Fibroblast of lung (primary cell): ENCODE results near the gene GALNT17. TPM values are rescaled to one million over a fixed set of nuclear protein-coding genes. Genes with fewer than 3 reads are reported as not detected.

ENCODE experiments used
- DNase-seq, 2 donors: peaks; one replicate each; pipeline versions ENCODE4 v3.0.0 to v3.0.0-alpha.2; 2010; ENCODE audit warnings: low read depth in 2 of 2
- H2AFZ ChIP-seq: 2 replicates; pipeline ENCODE4 v1.5.1; 2012; ENCODE audit warnings: low read length, control low read depth, inconsistent platforms
- H3K27ac ChIP-seq: 2 replicates; pipeline ENCODE4 v1.5.1; 2011; ENCODE audit warnings: low read length, control low read depth; ENCODE audit not compliant: insufficient read depth
- H3K27me3 ChIP-seq: 2 replicates; pipeline ENCODE4 v1.5.1; 2011; ENCODE audit warnings: mild to moderate bottlenecking, low read length; ENCODE audit not compliant: control insufficient read depth, insufficient read depth
- H3K36me3 ChIP-seq: 2 replicates; pipeline ENCODE4 v1.5.1; 2011; ENCODE audit warnings: low read length; ENCODE audit not compliant: control insufficient read depth, insufficient read depth
- H3K4me1 ChIP-seq: 2 replicates; pipeline ENCODE4 v1.5.1; 2011; ENCODE audit warnings: low read length; ENCODE audit not compliant: control insufficient read depth, insufficient read depth; ENCODE audit errors: extremely low read depth
- H3K4me2 ChIP-seq: 2 replicates; pipeline ENCODE4 v1.5.1; 2011; ENCODE audit warnings: low read length, control low read depth; ENCODE audit not compliant: insufficient read depth; ENCODE audit errors: extremely low read depth
- H3K4me3 ChIP-seq, 4 experiments: fragments of 200-600 bp in 1 of 4; sonication (generic) in 1 of 4; replicated peaks in 1 of 4; 2 replicates each; pipeline ENCODE4 v1.5.1; 2011 to 2016; ENCODE audit warnings: low read length in 4 of 4, low read depth in 3 of 4, mild to moderate bottlenecking in 3 of 4, control low read depth in 2 of 4, inconsistent platforms in 1 of 4, mixed read lengths in 1 of 4; ENCODE audit not compliant: insufficient read depth in 1 of 4; ENCODE audit errors: control extremely low read depth in 1 of 4
- H3K79me2 ChIP-seq: 2 replicates; pipeline ENCODE4 v1.5.1; 2012; ENCODE audit warnings: mild to moderate bottlenecking, low read length, inconsistent platforms; ENCODE audit not compliant: control insufficient read depth, insufficient read depth
- H3K9ac ChIP-seq: 2 replicates; pipeline ENCODE4 v1.5.1; 2011; ENCODE audit warnings: mild to moderate bottlenecking, low read length, control low read depth; ENCODE audit not compliant: insufficient read depth
- H3K9me3 ChIP-seq: 2 replicates; pipeline ENCODE4 v1.5.1; 2012; ENCODE audit warnings: low read depth, low read length; ENCODE audit not compliant: control insufficient read depth, insufficient read depth
- H4K20me1 ChIP-seq: 2 replicates; pipeline ENCODE4 v1.5.1; 2011; ENCODE audit warnings: low read length; ENCODE audit not compliant: control insufficient read depth, insufficient read depth; ENCODE audit errors: extremely low read depth
- EZH2 ChIP-seq: IDR thresholded peaks from 2 replicates; pipeline ENCODE4 v1.5.1; 2012; ENCODE audit warnings: low read length, control low read depth, mild to moderate bottlenecking; ENCODE audit errors: missing control alignments
- polyA plus RNA-seq, 2 donors: library from polyadenylated mRNA; depleted of rRNA in 1 of 2; stranded (reverse) in 1 of 2; unstranded in 1 of 2; fragments of >200 nt; gene quantifications; 2 replicates each; pipeline ENCODE4 v1.2.1, GENCODE V29; 2011 to 2012; ENCODE audit warnings: missing spikeins in 1 of 2
- total RNA-seq: library from RNA; depleted of rRNA; stranded (reverse); fragments of >200 nt; gene quantifications from 2 replicates; pipeline ENCODE4 v1.2.1, GENCODE V29; 2014
- TF ChIP-seq, protein P1 (sequence below), 2 donors: IDR thresholded peaks in 1 of 2; conservative IDR thresholded peaks in 1 of 2; 1 replicate in 1 of 2; 2 replicates in 1 of 2; pipeline ENCODE4 v1.5.1; 2011 to 2012; ENCODE audit warnings: low read length in 2 of 2, control low read depth in 1 of 2, inconsistent platforms in 1 of 2, low read depth in 1 of 2, mild to moderate bottlenecking in 1 of 2

Gene GALNT17
- total and polyA plus RNA-seq, 2 donors (not counting 1 experiment from before 2014, with no cell fraction given): under 0.01 TPM; not detected in 1

DNA sequence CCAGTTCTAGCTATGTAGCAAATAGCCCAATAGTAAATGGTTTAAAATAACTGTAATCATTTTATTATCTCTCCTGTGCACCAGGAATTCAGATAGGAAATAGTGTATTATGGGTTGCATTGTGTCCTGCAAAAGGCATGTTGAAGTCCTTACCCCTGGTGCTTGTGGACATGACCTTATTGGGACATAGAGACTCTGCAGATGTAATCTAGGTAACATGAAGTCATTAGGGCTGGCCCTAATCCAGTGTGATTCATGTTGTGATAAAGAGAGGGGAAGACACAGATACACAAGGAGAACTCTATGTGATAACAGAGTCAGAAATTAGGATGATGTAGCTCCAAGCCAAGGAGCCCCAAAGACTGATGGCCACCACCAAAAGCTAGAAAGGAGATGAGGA lies 462.8 kb downstream of the GALNT17 start:
- H2AFZ ChIP-seq: no peak overlapping the region
- peak in 1 of 2 donors; percentile 36 for DNase-seq
- H3K36me3 ChIP-seq: no peaks in the 10 kb centered on the region
- no peak overlapping the region for H3K4me2 ChIP-seq
- H3K27ac ChIP-seq: no peak overlapping the region
- no peaks in the 10 kb centered on the region for H4K20me1 ChIP-seq
- no peak overlapping the region for H3K9ac ChIP-seq
- H3K27me3 ChIP-seq: no peaks in the 10 kb centered on the region
- no peaks in the 10 kb centered on the region for H3K79me2 ChIP-seq
- H3K4me1 ChIP-seq: no peaks in the 10 kb centered on the region
- no peak overlapping the region for H3K4me3 ChIP-seq
- H3K9me3 ChIP-seq: no peaks in the 10 kb centered on the region
- TF ChIP-seq, protein P1, sequence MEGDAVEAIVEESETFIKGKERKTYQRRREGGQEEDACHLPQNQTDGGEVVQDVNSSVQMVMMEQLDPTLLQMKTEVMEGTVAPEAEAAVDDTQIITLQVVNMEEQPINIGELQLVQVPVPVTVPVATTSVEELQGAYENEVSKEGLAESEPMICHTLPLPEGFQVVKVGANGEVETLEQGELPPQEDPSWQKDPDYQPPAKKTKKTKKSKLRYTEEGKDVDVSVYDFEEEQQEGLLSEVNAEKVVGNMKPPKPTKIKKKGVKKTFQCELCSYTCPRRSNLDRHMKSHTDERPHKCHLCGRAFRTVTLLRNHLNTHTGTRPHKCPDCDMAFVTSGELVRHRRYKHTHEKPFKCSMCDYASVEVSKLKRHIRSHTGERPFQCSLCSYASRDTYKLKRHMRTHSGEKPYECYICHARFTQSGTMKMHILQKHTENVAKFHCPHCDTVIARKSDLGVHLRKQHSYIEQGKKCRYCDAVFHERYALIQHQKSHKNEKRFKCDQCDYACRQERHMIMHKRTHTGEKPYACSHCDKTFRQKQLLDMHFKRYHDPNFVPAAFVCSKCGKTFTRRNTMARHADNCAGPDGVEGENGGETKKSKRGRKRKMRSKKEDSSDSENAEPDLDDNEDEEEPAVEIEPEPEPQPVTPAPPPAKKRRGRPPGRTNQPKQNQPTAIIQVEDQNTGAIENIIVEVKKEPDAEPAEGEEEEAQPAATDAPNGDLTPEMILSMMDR (conservative IDR thresholded peaks at IDR 0.05 in 1 of 2, IDR thresholded peaks at IDR 0.05 in 1 of 2; ENCODE audit: low read depth in 1 of 2, low read length in 2 of 2): no peak
- TF ChIP-seq EZH2: no peak

DNA sequence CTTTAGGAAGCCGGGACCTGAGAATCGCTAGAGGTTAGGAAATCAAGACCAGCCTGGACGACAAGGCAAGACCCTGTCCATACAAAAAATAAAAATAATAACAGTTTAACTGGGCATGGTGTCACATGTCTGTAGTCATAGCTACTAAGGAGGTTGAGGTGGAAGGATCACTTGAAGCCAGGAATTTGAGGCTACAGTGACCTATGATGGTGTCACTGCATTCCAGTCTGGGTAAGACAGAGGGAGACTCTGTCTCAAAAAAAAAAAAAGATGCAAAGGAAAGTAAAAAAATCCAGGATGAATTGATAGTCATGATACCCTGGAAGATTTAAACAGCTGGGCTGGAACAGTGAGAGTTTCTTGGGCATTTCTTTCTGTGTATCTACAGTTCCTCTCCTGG lies 463.2 kb downstream of the GALNT17 start:
- Histone ChIP-seq H3K27me3 (no peaks in the 10 kb centered on the region), H3K27ac (no peak overlapping the region), H3K4me2 (no peak overlapping the region), H3K9me3 (no peaks in the 10 kb centered on the region), H3K9ac (no peak overlapping the region), H3K4me1 (no peaks in the 10 kb centered on the region), H2AFZ (no peak overlapping the region), H3K4me3 (no peak overlapping the region), H3K36me3 (no peaks in the 10 kb centered on the region), H4K20me1 (no peaks in the 10 kb centered on the region), H3K79me2 (no peaks in the 10 kb centered on the region)
- TF ChIP-seq EZH2: no peak
- TF ChIP-seq, protein P1 (conservative IDR thresholded peaks at IDR 0.05 in 1 of 2, IDR thresholded peaks at IDR 0.05 in 1 of 2; ENCODE audit: low read depth in 1 of 2, low read length in 2 of 2): no peak
- DNase-seq: peak in 1 of 2 donors; percentile 43

DNA sequence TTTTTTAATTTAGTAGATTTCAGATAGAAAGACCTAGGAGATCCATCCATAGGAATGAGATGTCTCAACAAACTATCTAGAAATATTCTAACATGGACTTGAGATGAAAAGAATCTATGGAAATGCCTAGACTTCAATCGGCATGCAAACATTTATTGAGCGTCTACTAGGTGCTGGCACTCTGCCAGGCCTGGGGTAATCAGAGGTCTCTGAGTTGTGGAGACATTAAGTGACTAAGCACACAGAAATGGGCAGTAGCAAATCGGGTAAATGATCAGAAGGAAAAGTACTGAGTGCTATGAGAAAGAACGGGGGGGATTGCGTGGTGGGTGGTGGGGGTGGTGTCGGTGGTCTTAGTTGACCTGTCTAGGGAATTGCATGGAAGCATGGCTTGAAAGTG lies 466.6 kb downstream of the GALNT17 start:
- no peaks in the 10 kb centered on the region for H3K27me3 ChIP-seq
- TF ChIP-seq EZH2: no peak
- TF ChIP-seq, protein P1 (conservative IDR thresholded peaks at IDR 0.05 in 1 of 2, IDR thresholded peaks at IDR 0.05 in 1 of 2; ENCODE audit: low read depth in 1 of 2, low read length in 2 of 2): no peak
- no peaks in the 10 kb centered on the region for H3K4me1 ChIP-seq
- H3K4me3 ChIP-seq: no peak overlapping the region
- no peaks in the 10 kb centered on the region for H3K9me3 ChIP-seq
- no peaks in the 10 kb centered on the region for H3K36me3 ChIP-seq
- no peak overlapping the region for H3K4me2 ChIP-seq
- no peak overlapping the region for H2AFZ ChIP-seq
- no peaks in the 10 kb centered on the region for H3K79me2 ChIP-seq
- no peaks in the 10 kb centered on the region for H4K20me1 ChIP-seq
- no peak overlapping the region for H3K9ac ChIP-seq
- DNase-seq: no peak
- no peak overlapping the region for H3K27ac ChIP-seq
